Activated CD4-positive, alpha-beta T cell treated with anti-CD3 and anti-CD28 coated beads, Interleukin-2, Interleukin-6, amounts not matched to agents 100 ng/mL and 50 ng/mL, durations not matched to agents 16 hours and 8 hours (primary cell): ENCODE data around the gene BCL11A.

Experiments used
- DNase-seq: peaks from one replicate; pipeline ENCODE4 v3.0.0-alpha.2; 2020

BCL11A gene

DNA sequence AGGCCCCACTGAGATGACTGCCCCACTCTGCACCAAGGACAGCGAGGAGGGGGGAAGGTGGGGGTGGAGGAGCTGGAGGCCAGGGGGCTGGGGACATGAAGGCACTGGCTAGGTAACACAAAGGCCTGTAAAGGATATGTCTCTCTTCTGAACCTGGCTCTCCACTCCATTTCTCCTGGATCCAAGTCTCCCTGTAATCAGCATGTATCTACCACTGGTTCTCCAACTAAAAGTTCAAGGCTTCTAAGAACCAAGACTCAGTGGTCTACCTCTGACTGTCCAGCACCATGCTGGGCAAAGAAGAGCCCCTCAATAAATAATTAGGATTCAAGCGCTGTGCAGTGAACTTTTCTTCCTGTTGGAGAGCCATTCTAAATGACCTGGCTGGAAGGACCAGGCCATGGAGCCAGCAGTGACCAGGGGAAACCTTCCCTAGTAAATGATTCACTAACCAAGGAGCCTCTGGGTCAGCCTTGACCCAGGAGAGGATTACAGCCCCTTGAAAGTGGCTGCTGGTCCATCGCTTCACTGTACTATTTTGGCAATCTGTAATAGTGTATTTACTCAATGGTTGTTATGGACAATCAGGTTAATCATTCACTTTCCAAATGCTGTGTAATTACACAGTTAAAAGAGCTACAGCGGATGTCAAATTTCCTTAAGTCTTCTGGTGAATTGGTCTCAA is 73.2 kb downstream of the BCL11A start:
- DNase-seq = no peak

DNA sequence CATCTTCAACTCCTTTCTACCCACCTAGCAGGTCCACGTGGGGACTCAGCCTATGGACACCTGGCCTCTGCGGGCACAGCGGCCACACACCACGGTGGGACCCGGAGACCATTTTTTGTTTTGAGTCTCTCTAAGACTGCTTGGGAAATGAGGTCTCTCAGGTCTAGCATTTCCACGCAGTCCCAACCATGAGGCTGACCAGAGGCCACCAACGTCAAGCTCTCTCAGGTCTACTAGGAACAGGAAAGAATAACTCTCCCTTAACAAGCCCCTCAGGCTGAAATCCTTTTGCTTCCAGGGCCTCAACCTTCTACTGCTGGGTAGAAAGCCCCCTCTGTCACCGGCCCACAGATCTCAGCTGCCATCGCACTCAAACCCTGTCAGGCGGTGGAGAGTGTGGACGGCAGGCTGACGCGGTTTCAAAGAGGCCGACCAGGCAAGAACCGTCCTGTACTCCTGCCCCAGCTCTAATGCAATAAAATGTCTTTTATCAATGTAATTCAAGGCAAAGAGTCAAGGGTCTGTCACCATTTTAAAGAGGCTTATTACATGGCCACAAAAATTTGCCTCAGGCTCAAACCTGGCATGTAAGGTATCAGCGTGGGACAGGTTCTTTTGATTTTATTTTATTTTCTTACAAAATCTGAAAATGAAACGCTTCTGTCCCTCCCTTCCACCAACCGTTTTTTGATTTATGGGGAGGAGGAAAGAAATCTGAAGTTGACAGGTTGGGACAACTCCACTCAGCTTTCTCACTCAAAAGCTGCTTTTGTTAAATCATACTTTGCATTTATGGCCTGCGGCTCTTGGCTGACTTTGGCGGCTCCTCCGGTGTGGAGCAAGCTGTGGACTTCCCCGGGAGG is 74.0 kb downstream of the BCL11A start:
- DNase-seq = no peak

DNA sequence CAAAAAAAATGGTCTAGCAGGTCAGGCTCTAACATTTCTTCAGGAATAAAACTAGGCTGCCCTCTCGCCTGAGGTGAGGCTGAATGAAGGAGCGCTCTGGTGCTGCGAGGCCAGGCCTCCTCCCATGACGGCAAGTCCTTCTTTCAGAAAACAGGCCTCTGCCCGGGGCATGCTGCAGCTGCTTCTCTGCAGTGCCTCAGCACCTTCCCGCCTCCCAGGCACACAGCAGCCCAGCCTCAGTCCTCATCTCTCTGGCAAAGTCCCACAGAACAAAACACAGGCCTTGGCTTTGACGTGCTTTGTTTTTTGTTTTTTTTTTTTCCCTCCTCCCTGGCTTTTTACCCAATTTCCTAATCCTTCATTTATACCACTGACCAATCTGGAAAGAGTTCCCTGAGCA is 74.8 kb downstream of the BCL11A start:
- DNase-seq = no peak

DNA sequence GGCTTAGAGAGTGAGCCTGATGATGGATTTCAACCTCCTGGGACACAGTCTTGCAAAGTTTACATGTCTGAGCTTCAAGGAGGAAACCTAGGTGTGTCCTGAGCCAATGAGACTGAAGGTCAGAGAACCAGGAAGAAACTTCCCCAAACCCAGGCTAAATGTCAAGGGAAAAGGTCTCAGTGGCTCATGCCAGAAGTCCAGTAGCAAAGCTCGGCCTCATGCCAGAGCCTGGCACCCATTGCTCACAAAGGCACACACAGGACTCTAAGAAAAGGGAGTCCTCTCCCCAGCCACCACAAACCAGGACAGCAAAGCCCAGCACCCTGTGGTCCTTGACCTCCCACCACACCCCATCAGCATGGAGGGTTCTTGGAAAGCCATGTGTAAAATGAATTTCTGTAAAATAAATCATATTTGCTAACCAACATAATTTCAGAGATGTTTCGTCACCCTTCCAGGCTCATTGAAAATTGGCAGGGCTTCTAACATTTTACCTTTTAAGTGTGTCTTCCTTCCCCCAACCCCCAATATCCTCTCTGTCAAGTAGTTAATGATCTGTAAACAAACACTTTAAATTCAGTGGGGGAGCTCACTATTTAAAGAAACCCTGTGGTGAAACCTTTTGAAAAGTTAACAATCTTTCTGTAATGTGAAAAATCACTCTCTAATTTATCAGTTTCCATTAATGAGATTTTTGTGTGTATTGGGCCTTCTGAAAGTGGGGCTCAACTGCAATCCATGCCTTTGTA is 77.1 kb downstream of the BCL11A start:
- no peak for DNase-seq

DNA sequence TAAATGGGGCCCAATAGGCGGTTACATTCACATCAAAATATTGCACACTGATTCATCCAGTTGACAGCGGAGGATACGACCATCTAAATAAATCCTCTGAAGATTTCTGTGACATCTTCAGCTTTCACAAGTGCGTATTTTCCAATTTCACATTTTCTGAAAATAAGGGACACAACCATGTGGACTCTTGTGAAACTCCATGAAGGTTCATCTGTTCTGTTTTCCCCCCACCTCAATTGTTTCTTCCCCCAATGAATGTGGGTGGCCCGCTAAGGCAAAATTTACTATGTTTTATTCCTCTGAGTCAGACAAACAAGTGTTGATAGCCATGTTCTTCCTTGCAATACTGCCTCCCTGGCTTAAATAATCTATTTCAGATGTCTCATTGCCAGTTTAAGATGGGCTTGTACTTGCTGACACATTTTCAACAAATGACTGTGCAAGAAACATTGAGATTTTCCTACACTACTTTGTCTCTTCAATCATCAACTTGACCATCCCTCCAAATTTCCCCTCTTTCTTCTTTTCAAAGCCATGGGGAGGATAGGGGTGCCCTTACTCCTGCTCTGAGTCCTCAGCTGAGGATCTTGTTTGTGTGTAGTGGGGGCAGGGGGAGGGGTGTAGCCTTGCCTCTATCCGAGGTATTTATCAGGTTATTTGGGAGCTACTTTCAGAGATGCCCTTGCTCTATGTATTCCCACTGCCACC is 78.2 kb downstream of the BCL11A start:
- no peak for DNase-seq

DNA sequence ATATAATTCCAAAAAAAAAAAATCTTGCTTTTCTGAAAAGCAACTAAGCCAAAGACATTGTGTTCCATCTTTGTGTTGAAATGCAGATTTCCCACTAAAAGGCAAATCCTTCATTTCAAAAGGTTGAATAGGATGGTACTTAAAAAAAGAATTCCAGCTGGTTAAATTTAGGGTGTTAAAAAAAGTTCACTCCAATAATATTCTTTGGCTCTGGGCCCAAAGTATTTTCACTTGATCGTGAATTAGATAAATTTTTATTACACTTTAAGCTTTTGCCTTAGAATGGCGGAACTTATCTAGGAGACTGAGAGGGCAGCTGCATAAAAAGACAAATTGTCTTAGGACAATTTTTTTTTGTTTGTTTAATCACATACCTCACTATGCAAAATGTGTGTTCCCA is 79.2 kb downstream of the BCL11A start:
- DNase-seq = no peak

DNA sequence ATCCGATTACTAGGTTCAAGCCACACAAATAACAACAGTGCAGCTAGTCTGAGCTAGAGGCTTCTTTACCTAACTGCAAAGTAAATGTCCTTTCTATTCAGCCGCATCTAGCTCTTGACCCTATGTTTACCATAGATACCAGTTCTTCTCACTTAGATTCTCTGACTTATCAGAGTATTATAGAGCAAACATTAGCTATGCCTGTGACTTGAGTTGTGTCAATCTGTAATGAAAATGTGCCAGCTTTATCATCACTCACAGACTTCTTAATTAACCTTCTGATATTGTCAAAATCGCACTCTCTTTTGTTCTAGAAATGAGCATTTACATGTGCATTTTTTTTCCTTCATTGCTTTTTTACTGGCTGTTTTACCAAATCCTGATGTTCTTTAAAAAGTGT is 79.9 kb downstream of the BCL11A start:
- no peak for DNase-seq

DNA sequence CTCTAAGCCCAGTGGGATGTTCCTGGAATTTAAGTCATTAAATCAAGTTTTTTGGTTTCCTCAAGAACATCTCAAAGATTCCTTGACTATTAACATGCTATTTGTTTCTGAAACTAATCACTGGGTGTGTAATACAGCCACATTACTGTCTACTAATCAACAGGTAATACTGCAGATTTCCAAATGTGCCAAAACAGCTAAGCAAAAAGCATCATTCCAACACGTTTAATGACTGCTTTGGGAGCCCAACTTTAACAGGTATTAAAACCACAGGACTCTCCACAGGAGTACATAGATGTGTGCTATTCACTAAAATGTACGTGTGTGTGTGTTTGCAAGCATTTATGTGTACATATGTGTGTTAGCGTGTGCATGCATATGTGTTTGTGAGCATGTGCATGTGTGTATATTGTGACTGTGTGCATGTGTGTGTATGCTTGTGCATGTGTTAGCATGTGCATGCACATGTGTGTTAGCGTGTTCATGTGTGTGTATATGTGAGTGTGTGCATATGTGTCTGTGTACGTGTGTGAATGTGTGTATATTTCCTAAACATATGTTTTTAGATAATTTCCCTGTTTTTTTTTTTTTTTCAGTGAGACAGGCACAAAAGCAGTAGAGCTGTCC is 80.7 kb downstream of the BCL11A start:
- no peak for DNase-seq

DNA sequence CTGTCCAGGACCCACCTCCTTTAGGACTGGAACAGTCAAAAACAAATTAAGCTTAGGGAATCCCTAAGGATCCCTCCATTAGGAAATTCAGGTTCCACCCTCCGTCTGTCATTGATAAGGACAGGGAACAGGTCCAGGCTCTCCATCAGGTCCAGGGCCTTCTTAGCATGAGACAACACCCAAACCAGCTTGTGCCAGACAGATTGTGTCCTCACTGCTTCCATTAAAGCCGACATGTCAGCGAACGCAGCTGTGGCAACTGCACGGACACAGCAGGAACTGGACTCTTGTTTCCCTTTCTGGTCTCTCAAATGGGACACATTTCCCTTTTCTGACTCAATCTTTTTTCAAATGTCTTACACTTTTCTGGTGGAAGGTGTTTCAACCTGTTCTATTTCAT is 81.4 kb downstream of the BCL11A start:
- no peak for DNase-seq

DNA sequence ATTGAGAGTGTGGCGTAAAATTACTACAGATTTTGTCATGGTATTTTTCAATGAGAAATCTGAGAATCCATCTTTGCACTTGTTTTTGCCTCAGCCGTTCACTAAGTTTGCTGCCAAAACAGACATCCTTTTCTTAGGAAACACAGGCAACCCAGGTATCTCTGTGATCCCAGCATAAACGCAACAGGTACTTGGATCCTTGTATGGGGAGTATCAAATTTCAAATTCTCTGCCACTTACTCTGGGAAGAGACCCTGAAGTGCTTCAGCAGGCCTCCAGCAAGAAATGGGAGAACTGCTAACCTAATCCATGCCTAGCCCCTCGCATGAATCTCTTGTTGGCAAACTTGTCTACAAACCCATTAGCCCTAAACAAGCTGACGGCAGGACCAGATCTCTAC is 83.1 kb downstream of the BCL11A start:
- no peak for DNase-seq

DNA sequence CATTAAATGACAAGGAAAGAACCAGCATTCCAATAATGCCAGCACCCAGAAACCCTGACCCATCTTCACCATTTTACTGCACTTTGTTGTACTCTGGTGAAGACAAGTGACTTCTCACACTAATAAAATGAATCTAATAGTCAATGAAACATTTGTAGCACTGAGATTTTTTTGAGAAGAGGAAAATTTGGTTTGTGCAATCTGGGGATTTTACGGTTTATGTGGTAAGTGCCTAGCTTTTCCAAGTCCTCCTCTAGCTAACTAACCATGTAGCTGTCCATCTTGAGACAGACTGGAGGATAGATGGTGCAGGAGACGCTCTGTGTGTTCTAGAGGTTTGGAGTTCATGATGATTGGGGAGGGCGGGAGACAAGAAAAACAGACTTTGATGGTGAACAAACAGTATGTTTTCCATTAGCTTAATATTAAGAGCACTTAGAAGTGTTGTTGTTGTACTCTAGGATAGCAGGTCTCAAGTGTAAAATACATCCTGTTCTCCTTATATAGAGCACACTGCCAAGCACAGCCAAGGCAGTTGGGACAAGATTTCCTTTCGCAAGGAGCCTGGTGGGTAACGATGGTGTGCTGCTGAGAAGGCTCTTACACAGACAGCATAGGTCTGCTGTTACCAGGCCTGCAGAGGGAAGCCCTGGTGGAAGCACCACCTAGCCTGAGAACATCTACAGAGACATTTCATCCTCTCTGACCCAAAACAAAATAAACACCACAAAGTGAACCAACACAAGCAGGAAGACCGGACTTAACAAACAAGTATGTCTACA is 83.7 kb downstream of the BCL11A start:
- DNase-seq = no peak

DNA sequence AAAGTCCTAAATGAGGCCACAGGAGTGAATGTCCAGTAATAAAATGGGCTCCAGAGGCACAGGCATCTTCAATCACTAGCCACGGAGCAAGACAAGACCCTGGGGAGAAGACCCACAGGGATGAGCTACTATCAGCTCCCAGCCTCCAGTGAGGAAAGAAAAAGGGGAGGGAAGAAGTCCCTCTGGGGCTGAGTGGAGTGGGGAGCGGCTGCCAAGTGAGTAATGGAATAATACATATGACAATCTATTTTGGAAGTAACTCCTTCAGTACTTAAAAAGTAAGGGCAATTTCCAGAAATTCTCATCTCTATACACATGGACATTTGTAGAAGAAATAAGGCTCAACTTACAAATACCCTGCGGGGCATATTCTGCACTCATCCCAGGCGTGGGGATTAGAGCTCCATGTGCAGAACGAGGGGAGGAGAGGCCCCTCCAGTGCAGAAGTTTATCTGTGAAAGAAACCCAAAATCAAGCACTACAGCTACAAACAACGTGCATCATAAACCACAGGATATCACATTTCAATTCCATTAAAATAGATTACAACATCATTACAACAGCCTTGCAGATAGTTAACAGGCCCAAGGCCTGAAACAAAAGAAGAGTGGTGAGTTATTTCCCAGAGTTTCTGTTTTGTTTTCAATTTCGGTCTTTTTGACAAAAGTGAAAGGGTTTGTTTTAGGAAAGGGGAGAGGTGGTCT is 84.9 kb downstream of the BCL11A start:
- peak; percentile 1 for DNase-seq

DNA sequence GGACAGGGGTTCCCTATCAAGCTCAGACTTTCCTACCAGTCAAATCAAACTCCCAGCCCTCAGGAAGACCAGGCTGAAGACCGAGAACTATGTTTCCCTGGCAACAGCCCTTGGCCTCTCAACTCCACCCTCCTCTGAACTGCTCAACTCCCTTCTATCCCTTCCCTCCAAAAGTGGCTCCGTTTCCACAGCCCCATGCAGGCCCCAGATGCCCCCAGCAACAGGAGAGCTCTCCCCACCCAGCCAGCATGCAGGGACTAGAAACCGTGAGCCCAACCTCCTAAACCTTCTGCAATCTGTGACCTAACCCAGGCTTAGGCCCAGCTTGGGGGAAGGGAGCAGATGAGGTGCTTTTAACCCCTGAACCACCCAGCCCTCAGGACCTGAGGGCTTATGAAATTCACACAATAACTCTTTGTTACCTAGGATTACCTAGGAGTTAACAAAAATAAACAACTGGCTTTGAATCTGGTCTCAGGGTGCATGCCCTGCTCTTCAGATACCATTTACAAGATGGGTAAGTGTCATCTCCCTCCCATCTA is 87.2 kb downstream of the BCL11A start:
- no peak for DNase-seq

DNA sequence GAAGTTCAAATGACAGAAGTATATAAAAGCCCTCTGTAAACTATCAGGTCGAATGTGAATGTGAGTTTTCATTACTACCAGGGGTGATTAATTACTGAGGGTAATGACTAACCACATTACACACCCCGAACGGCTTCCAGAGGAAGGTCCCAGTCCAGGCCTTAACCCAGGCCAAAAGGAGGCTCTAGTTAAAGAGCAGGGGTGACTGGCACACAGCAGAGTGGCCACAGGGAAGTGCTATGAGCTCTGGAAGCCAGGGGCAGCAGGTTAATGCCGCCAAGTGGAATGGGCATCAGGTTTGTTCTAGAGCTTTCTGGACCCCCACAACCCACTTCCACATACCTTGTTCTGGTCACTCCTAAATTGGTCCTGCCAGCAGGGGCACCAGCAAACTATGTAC is 87.7 kb downstream of the BCL11A start:
- no peak for DNase-seq

DNA sequence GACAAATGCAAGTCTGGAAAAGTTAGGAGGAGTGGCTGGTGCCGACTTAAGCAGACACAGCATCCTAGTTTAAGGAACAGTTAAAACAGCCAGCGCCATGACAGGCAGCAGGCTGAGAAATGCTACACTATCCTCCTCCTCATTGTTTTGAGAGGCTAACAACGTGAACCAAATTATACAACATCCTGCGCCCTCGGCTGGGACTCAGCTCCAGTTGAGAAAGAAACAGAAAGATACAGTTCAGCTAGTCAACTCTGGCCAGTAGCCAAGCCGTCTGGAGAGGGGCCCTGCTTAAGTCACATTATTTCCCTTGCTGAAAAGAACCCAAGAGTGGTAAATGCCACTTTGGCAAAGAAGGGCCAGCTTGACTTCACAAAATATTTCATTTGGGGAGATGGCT is 90.2 kb downstream of the BCL11A start:
- DNase-seq = no peak

DNA sequence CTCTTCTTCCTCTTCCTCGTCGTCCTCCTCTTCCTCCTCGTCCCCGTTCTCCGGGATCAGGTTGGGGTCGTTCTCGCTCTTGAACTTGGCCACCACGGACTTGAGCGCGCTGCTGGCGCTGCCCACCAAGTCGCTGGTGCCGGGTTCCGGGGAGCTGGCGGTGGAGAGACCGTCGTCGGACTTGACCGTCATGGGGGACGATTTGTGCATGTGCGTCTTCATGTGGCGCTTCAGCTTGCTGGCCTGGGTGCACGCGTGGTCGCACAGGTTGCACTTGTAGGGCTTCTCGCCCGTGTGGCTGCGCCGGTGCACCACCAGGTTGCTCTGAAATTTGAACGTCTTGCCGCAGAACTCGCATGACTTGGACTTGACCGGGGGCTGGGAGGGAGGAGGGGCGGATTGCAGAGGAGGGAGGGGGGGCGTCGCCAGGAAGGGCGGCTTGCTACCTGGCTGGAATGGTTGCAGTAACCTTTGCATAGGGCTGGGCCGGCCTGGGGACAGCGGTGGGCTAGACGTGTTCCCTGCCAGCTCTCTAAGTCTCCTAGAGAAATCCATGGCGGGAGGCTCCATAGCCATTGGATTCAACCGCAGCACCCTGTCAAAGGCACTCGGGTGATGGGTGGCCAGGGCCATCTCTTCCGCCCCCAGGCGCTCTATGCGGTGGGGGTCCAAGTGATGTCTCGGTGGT is 91.9 kb downstream of the BCL11A start:
- DNase-seq = no peak

DNA sequence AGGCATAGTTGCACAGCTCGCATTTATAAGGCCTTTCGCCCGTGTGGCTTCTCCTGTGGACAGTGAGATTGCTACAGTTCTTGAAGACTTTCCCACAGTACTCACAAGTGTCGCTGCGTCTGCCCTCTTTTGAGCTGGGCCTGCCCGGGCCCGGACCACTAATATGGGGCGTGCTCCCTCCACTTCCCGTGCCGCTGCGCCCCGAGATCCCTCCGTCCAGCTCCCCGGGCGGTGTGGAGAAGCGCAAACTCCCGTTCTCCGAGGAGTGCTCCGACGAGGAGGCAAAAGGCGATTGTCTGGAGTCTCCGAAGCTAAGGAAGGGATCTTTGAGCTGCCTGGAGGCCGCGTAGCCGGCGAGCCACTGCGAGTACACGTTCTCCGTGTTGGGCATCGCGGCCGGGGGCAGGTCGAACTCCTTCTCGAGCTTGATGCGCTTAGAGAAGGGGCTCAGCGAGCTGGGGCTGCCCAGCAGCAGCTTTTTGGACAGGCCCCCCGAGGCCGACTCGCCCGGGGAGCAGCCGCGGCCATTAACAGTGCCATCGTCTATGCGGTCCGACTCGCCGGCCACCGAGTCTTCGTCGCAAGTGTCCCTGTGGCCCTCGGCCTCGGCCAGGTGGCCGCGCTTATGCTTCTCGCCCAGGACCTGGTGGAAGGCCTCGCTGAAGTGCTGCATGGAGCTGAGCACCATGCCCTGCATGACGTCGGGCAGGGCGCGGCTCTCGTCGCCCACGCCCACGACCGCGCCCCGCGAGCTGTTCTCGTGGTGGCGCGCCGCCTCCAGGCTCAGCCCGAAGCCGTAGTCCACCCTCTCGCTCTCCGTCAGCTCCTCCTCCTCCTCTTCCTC is 92.7 kb downstream of the BCL11A start:
- DNase-seq = no peak

DNA sequence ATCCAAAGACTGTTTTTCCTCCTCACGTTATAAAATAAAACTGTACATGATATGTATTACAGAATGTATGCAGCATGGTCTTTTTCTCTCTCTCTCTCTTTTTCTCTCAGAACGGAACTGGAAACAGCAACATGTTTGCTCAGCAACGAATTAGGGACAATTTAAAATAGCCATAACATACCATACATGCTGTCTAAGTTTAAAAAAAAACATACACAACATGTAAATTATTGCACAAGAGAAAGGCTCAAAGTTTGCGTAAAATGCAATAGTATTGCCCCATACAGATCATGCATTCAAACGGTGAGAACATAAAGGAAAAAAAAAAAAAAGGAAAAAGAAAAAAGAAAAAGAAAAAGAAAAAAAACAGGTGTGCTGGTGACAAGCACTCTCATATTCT is 93.6 kb downstream of the BCL11A start:
- no peak for DNase-seq

DNA sequence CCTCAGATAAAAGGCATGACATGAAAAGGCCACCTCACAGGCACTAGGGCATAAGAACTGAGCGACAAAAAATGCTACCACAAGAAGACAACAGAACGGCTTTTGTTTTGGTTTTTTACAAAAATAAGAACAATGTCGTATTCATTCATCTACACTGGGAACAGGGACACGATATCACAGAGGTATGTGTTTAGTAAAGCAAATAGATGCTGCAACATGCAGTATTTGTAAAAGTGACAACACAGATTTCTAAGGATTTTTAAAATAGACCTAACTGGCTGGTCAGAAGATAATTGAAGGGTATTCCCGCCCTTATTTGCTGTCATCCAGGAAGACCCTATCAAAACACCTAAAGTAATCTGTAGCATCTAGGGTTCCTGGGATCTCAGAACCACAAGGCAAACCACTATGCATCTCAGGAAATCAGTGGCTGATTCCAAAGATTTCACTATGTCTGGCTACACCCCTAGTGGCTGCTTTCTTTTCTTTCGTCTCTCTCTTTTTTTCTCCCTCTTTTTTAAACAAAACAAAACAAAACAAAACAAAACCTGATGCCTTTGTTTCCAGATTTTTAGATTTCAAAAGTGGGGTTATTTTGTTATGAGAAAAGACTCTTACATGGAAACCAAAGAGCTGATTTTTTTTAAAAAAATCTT is 97.2 kb downstream of the BCL11A start:
- no peak for DNase-seq
